ENCODE results near the gene PALLD. TPM values are rescaled to one million over a fixed set of nuclear protein-coding genes. Genes with fewer than 3 reads are reported as not detected.

PALLD gene
- total RNA-seq, 2 donors from 2014 or later, result 2.8 to 30.1 TPM

GRCh38 chr4:168562041-168562571 lies 65.3 kb downstream of the PALLD start:
- Mint-ChIP-seq H3K36me3 (no peaks in the 10 kb centered on the region), H3K27ac (no peak overlapping the region), H3K9me3 (no peaks in the 10 kb centered on the region)
- ATAC-seq (peak in 1 of 2 donors; percentile 28), DNase-seq (ENCODE audit: low spot score in 2 of 2) (no peak)

- H3K9me3 Mint-ChIP-seq, result no peaks in the 10 kb centered on the region
- H3K36me3 Mint-ChIP-seq, result no peaks in the 10 kb centered on the region
- ATAC-seq (no peak), DNase-seq (ENCODE audit: low spot score in 2 of 2) (no peak)
- H3K27ac Mint-ChIP-seq, result no peak overlapping the region
Measured at GRCh38 chr4:168564023-168564422, 67.2 kb downstream of the PALLD start.

- Mint-ChIP-seq H3K27ac (no peak overlapping the region), H3K36me3 (no peaks in the 10 kb centered on the region), H3K9me3 (no peaks in the 10 kb centered on the region)
- DNase-seq (ENCODE audit: low spot score in 2 of 2), result no peak
- ATAC-seq, result no peak
Measured at GRCh38 chr4:168565130-168565529, 68.3 kb downstream of the PALLD start.

GRCh38 chr4:168566726-168567125 lies 69.9 kb downstream of the PALLD start:
- ATAC-seq (no peak), DNase-seq (ENCODE audit: low spot score in 2 of 2) (no peak)
- H3K27ac Mint-ChIP-seq, result no peak overlapping the region
- no peaks in the 10 kb centered on the region for H3K9me3 Mint-ChIP-seq
- no peaks in the 10 kb centered on the region for H3K36me3 Mint-ChIP-seq

GRCh38 chr4:168569066-168569930 lies 72.4 kb downstream of the PALLD start:
- Mint-ChIP-seq H3K36me3 (no peaks in the 10 kb centered on the region), H3K9me3 (peaks cover 0 to under 1% of the 10 kb centered on the region in 2 donors), H3K27ac (no peak overlapping the region)
- DNase-seq (ENCODE audit: low spot score in 2 of 2) (peak in 1 of 2 donors; percentile 12), ATAC-seq (peak; percentile 33 to 95)

GRCh38 chr4:168569931-168570276 lies 73.1 kb downstream of the PALLD start:
- ATAC-seq (no peak), DNase-seq (ENCODE audit: low spot score in 2 of 2) (no peak)
- Mint-ChIP-seq H3K27ac (no peak overlapping the region), H3K36me3 (no peaks in the 10 kb centered on the region), H3K9me3 (peaks cover 0 to 6% of the 10 kb centered on the region in 2 donors)

GRCh38 chr4:168570466-168570865 lies 73.6 kb downstream of the PALLD start:
- DNase-seq (ENCODE audit: low spot score in 2 of 2) (no peak), ATAC-seq (no peak)
- H3K9me3 Mint-ChIP-seq, result peaks cover 0 to 7% of the 10 kb centered on the region in 2 donors
- H3K36me3 Mint-ChIP-seq, result no peaks in the 10 kb centered on the region
- H3K27ac Mint-ChIP-seq, result no peak overlapping the region

GRCh38 chr4:168572002-168572401 lies 75.2 kb downstream of the PALLD start:
- H3K27ac Mint-ChIP-seq, result no peak overlapping the region
- no peaks in the 10 kb centered on the region for H3K36me3 Mint-ChIP-seq
- H3K9me3 Mint-ChIP-seq, result peaks cover 0 to 7% of the 10 kb centered on the region in 2 donors
- ATAC-seq (no peak), DNase-seq (ENCODE audit: low spot score in 2 of 2) (no peak)

- peaks cover 0 to 5% of the 10 kb centered on the region in 2 donors for H3K36me3 Mint-ChIP-seq
Measured at GRCh38 chr4:168573870-168574269, 77.0 kb downstream of the PALLD start.

GRCh38 chr4:168574581-168575295 lies 77.9 kb downstream of the PALLD start:
- no peak for ATAC-seq
- DNase-seq (ENCODE audit: low spot score in 2 of 2), result no peak
- Mint-ChIP-seq H3K9me3 (peaks cover 0 to 7% of the 10 kb centered on the region in 2 donors), H3K36me3 (peaks cover 0 to 5% of the 10 kb centered on the region in 2 donors), H3K27ac (no peak overlapping the region)

More at GRCh38 chr4:168573870-168574269, 77.0 kb downstream of the PALLD start:
- no peak for DNase-seq (ENCODE audit: low spot score in 2 of 2)
- Mint-ChIP-seq H3K9me3 (peaks cover 0 to 7% of the 10 kb centered on the region in 2 donors), H3K27ac (no peak overlapping the region)
- peak in 1 of 2 donors; percentile 14 for ATAC-seq

- Mint-ChIP-seq H3K9me3 (peaks cover 0 to 7% of the 10 kb centered on the region in 2 donors), H3K27ac (no peak overlapping the region), H3K36me3 (peaks cover 0 to 5% of the 10 kb centered on the region in 2 donors)
- ATAC-seq, result peak; percentile 14 to 47
- no peak for DNase-seq (ENCODE audit: low spot score in 2 of 2)
Measured at GRCh38 chr4:168575473-168575872, 78.6 kb downstream of the PALLD start.

- no peak for ATAC-seq
- peaks cover 0 to 7% of the 10 kb centered on the region in 2 donors for H3K9me3 Mint-ChIP-seq
- H3K36me3 Mint-ChIP-seq, result peaks cover 0 to 5% of the 10 kb centered on the region in 2 donors
- no peak for DNase-seq (ENCODE audit: low spot score in 2 of 2)
- H3K27ac Mint-ChIP-seq, result no peak overlapping the region
Measured at GRCh38 chr4:168577624-168578023, 80.8 kb downstream of the PALLD start.

GRCh38 chr4:168580228-168580627 lies 83.4 kb downstream of the PALLD start:
- no peak for ATAC-seq
- Mint-ChIP-seq H3K9me3 (no peaks in the 10 kb centered on the region), H3K27ac (no peak overlapping the region), H3K36me3 (peaks cover 0 to 5% of the 10 kb centered on the region in 2 donors)
- DNase-seq (ENCODE audit: low spot score in 2 of 2), result no peak

GRCh38 chr4:168584321-168584771 lies 87.5 kb downstream of the PALLD start:
- Mint-ChIP-seq H3K36me3 (no peaks in the 10 kb centered on the region), H3K27ac (no peak overlapping the region), H3K9me3 (no peaks in the 10 kb centered on the region)
- peak in 1 of 2 donors; percentile 68 for ATAC-seq
- no peak for DNase-seq (ENCODE audit: low spot score in 2 of 2)

GRCh38 chr4:168585168-168586091 lies 88.6 kb downstream of the PALLD start:
- Mint-ChIP-seq H3K36me3 (no peaks in the 10 kb centered on the region), H3K9me3 (no peaks in the 10 kb centered on the region), H3K27ac (no peak overlapping the region)
- DNase-seq (ENCODE audit: low spot score in 2 of 2), result peak in 1 of 2 donors; percentile 5
- peak; percentile 33 to 78 for ATAC-seq

- Mint-ChIP-seq H3K9me3 (no peaks in the 10 kb centered on the region), H3K27ac (no peak overlapping the region), H3K36me3 (no peaks in the 10 kb centered on the region)
- ATAC-seq (no peak), DNase-seq (ENCODE audit: low spot score in 2 of 2) (no peak)
Measured at GRCh38 chr4:168586926-168587325, 90.1 kb downstream of the PALLD start.
